Calu3 (cell line): ENCODE measurements around the gene HAND2. TPM values are rescaled to one million over a fixed set of nuclear protein-coding genes. Genes with fewer than 3 reads are reported as not detected.
A peak's percentile ranks its signal among the peaks of the same experiment; 100 is the strongest.

Experiments
- BruUV-seq: library from RNA; stranded (reverse); fragments of 400-500 nt; replicated peaks from 2 replicates; lab custom pipeline; 2021; lab: Mats Ljungman, UMichigan
- CTCF ChIA-PET: fragments of 300-600 bp; sonication (Branson Sonifier 250); formaldehyde crosslinking; loops from one replicate; lab custom pipeline; 2022; ENCODE audit warnings: antibody characterized with exemption; lab: Charles Lee
- DNase-seq: peaks from one replicate; pipeline ENCODE4 v3.0.0; 2022
- H3K27ac Mint-ChIP-seq: one replicate; pipeline ENCODE4 v1.8.0; 2022; ENCODE audit warnings: mixed read lengths; ENCODE audit not compliant: unreplicated experiment
- H3K27me3 Mint-ChIP-seq: one replicate; pipeline ENCODE4 v1.8.0; 2022; ENCODE audit warnings: mixed read lengths; ENCODE audit not compliant: unreplicated experiment
- H3K36me3 Mint-ChIP-seq: one replicate; pipeline ENCODE4 v1.8.0; 2022; ENCODE audit warnings: mild to moderate bottlenecking, moderate library complexity, mixed read lengths; ENCODE audit not compliant: insufficient read depth, unreplicated experiment
- H3K4me1 Mint-ChIP-seq: one replicate; pipeline ENCODE4 v1.8.0; 2022; ENCODE audit warnings: mild to moderate bottlenecking, low read depth, mixed read lengths; ENCODE audit not compliant: unreplicated experiment
- H3K4me3 Mint-ChIP-seq: one replicate; pipeline ENCODE4 v1.8.0; 2022; ENCODE audit warnings: mild to moderate bottlenecking, low read depth, moderate library complexity, mixed read lengths; ENCODE audit not compliant: unreplicated experiment
- H3K9me3 Mint-ChIP-seq: one replicate; pipeline ENCODE4 v1.8.0; 2022; ENCODE audit warnings: low read depth, mixed read lengths; ENCODE audit not compliant: unreplicated experiment
- CTCF ChIP-seq: fragments of 200-600 bp; IDR thresholded peaks from one replicate; pipeline ENCODE4 v1.8.0; 2022; ENCODE audit warnings: antibody characterized with exemption; ENCODE audit not compliant: unreplicated experiment
- intact Hi-C: fragments of 100-400 bp; cut with micrococcal nuclease; formaldehyde crosslinking; loops from one replicate; pipeline ENCODE4 v1.10.0; 2022; ENCODE audit not compliant: unreplicated experiment
- total RNA-seq: library from RNA; stranded (reverse); gene quantifications from 2 replicates; pipeline ENCODE4 v1.2.3, GENCODE V29; 2022

HAND2 gene
- total RNA-seq, 1 experiment from 2014 or later, result 0.45 TPM

- CTCF ChIA-PET, result no interaction called here
- H3K27ac Mint-ChIP-seq, result no peak overlapping the region
- no peak for TF ChIP-seq CTCF
- intact Hi-C loops, result no loop called here
- no peaks in the 10 kb centered on the region for H3K4me1 Mint-ChIP-seq
- peaks cover 6% of the 10 kb centered on the region for H3K36me3 Mint-ChIP-seq
- H3K9me3 Mint-ChIP-seq, result peaks cover 2% of the 10 kb centered on the region
- BruUV-seq, result no TSS peak
- no peak for DNase-seq
- peak overlapping the region; percentile 69 for H3K4me3 Mint-ChIP-seq
- no peaks in the 10 kb centered on the region for H3K27me3 Mint-ChIP-seq
These were observed 1.4 kb downstream of the HAND2 start for GRCh38 chr4:173528378-173529321.

GRCh38 chr4:173527103-173527891, 2.7 kb downstream of the HAND2 start:
- BruUV-seq, result no TSS peak
- CTCF ChIA-PET, result no interaction called here
- no peak for DNase-seq
- no peaks in the 10 kb centered on the region for H3K4me1 Mint-ChIP-seq
- peaks cover 6% of the 10 kb centered on the region for H3K36me3 Mint-ChIP-seq
- peaks cover 5% of the 10 kb centered on the region for H3K9me3 Mint-ChIP-seq
- H3K27ac Mint-ChIP-seq, result no peak overlapping the region
- no peak overlapping the region for H3K4me3 Mint-ChIP-seq
- no peak for TF ChIP-seq CTCF
- no peaks in the 10 kb centered on the region for H3K27me3 Mint-ChIP-seq
- intact Hi-C loops, result no loop called here

- no peak for TF ChIP-seq CTCF
- Mint-ChIP-seq H3K36me3 (peaks cover 6% of the 10 kb centered on the region), H3K4me3 (no peak overlapping the region), H3K27ac (no peak overlapping the region), H3K27me3 (no peaks in the 10 kb centered on the region), H3K4me1 (no peaks in the 10 kb centered on the region), H3K9me3 (peaks cover 5% of the 10 kb centered on the region)
- intact Hi-C loops, result no loop called here
- CTCF ChIA-PET, result no interaction called here
- no peak for DNase-seq
- BruUV-seq, result no TSS peak
These were observed 3.3 kb downstream of the HAND2 start for GRCh38 chr4:173526724-173527102.

- Mint-ChIP-seq H3K9me3 (peaks cover 5% of the 10 kb centered on the region), H3K27me3 (no peaks in the 10 kb centered on the region), H3K27ac (no peak overlapping the region), H3K36me3 (peaks cover 6% of the 10 kb centered on the region), H3K4me1 (no peaks in the 10 kb centered on the region), H3K4me3 (no peak overlapping the region)
- no TSS peak for BruUV-seq
- intact Hi-C loops, result no loop called here
- CTCF ChIA-PET, result no interaction called here
- no peak for TF ChIP-seq CTCF
- DNase-seq, result no peak
These were observed 4.0 kb downstream of the HAND2 start for GRCh38 chr4:173526027-173526482.
